Measurements from ENCODE around the gene C2CD2.
"Not testable (repeated sequence)": the region's sequence is repeated elsewhere in the genome, so short reads cannot be mapped to it uniquely, and the experiment has no call there.

Gene C2CD2

GRCh38 chr21:41973861-41974751, 20.3 kb upstream of the C2CD2 start:
- DNase-seq, result no peak

- no peak for DNase-seq
These were observed 19.6 kb upstream of the C2CD2 start for GRCh38 chr21:41973427-41973831.

- DNase-seq, result no peak
These were observed 18.8 kb upstream of the C2CD2 start for GRCh38 chr21:41972511-41973205.

GRCh38 chr21:41971891-41972290, 18.1 kb upstream of the C2CD2 start:
- DNase-seq, result no peak

- DNase-seq, result no peak
These were observed 17.2 kb upstream of the C2CD2 start for GRCh38 chr21:41970751-41971653.

- no peak for DNase-seq
These were observed 16.2 kb upstream of the C2CD2 start for GRCh38 chr21:41970106-41970391.

GRCh38 chr21:41967708-41968107, 13.9 kb upstream of the C2CD2 start:
- DNase-seq, result no peak

GRCh38 chr21:41966872-41967621, 13.2 kb upstream of the C2CD2 start:
- no peak for DNase-seq

- DNase-seq, result no peak
These were observed 12.4 kb upstream of the C2CD2 start for GRCh38 chr21:41966041-41966833.

GRCh38 chr21:41965461-41966013, 11.7 kb upstream of the C2CD2 start:
- no peak for DNase-seq

- DNase-seq, result no peak
These were observed 11.2 kb upstream of the C2CD2 start for GRCh38 chr21:41965045-41965444.

- DNase-seq, result no peak
These were observed 10.4 kb upstream of the C2CD2 start for GRCh38 chr21:41964171-41964570.

- DNase-seq, result no peak
These were observed 8.7 kb upstream of the C2CD2 start for GRCh38 chr21:41962425-41962966.

GRCh38 chr21:41961753-41962152, 7.9 kb upstream of the C2CD2 start:
- no peak for DNase-seq

GRCh38 chr21:41961282-41961701, 7.5 kb upstream of the C2CD2 start:
- DNase-seq, result no peak

GRCh38 chr21:41960386-41960785, 6.6 kb upstream of the C2CD2 start:
- DNase-seq, result no peak

- DNase-seq, result not testable (repeated sequence)
These were observed 5.9 kb upstream of the C2CD2 start for GRCh38 chr21:41959697-41960096.

- no peak for DNase-seq
These were observed 5.2 kb upstream of the C2CD2 start for GRCh38 chr21:41958886-41959563.

GRCh38 chr21:41957991-41958766, 4.4 kb upstream of the C2CD2 start:
- DNase-seq, result peak; percentile 72

All from DMS79 (cell line).